ENCODE data around the gene HOXD3.

GRCh38 chr2:176118601-176119339 lies 38.3 kb upstream of the HOXD3 start:
- TF ChIP-seq, protein P1, sequence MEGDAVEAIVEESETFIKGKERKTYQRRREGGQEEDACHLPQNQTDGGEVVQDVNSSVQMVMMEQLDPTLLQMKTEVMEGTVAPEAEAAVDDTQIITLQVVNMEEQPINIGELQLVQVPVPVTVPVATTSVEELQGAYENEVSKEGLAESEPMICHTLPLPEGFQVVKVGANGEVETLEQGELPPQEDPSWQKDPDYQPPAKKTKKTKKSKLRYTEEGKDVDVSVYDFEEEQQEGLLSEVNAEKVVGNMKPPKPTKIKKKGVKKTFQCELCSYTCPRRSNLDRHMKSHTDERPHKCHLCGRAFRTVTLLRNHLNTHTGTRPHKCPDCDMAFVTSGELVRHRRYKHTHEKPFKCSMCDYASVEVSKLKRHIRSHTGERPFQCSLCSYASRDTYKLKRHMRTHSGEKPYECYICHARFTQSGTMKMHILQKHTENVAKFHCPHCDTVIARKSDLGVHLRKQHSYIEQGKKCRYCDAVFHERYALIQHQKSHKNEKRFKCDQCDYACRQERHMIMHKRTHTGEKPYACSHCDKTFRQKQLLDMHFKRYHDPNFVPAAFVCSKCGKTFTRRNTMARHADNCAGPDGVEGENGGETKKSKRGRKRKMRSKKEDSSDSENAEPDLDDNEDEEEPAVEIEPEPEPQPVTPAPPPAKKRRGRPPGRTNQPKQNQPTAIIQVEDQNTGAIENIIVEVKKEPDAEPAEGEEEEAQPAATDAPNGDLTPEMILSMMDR (IDR thresholded peaks at IDR 0.05): no peak
- no peak for TF ChIP-seq POLR2A (IDR thresholded peaks at IDR 0.05)

Measured in lower leg skin (tissue), 3 donors.